Urinary bladder (tissue), 4 donors: ENCODE results near the gene SLC5A5. TPM values are rescaled to one million over a fixed set of nuclear protein-coding genes. Genes with fewer than 3 reads are reported as not detected.

Experiments used
- DNase-seq: peaks from one replicate; pipeline ENCODE4 v3.0.0-alpha.2; 2015; ENCODE audit errors: extremely low spot score
- H3K27ac ChIP-seq: one replicate; pipeline ENCODE4 v1.5.1; 2013; ENCODE audit warnings: low read depth, mild to moderate bottlenecking, moderate library complexity
- H3K36me3 ChIP-seq: one replicate; pipeline ENCODE4 v1.6.1; 2013; ENCODE audit warnings: mild to moderate bottlenecking, moderate library complexity; ENCODE audit not compliant: insufficient read depth
- H3K4me1 ChIP-seq: one replicate; pipeline ENCODE4 v1.6.1; 2013; ENCODE audit warnings: mild to moderate bottlenecking, moderate library complexity; ENCODE audit not compliant: insufficient read depth
- H3K4me3 ChIP-seq: one replicate; pipeline ENCODE4 v1.5.1; 2013; ENCODE audit warnings: low read depth, low read length
- WGBS: extraction: QIAGEN DNeasy Blood & Tissue Kit; methylation state at CpG from one replicate; pipeline ENCODE4 v1.1.7; 2013; 5-methylcytosine and 5-hydroxymethylcytosine counted together
- polyA plus RNA-seq: library from polyadenylated mRNA; stranded (reverse); fragments of 200-250 nt; gene quantifications from one replicate; pipeline ENCODE4 v1.2.3, GENCODE V29; 2013
- small RNA-seq: library from RNA; depleted of rRNA; stranded (forward); fragments of <200 nt; gene quantifications from one replicate; pipeline ENCODE3, GENCODE V24; 2014
- total RNA-seq: library from RNA; depleted of rRNA; stranded (reverse); fragments of >200 nt; gene quantifications from one replicate; pipeline ENCODE4 v1.2.3, GENCODE V29; 2014
- donor health status: healthy with polysubstance abuse.
- donor health status: healthy.

SLC5A5 gene
- total and polyA plus RNA-seq, 2 donors, result not detected

- Histone ChIP-seq H3K4me1 (no peaks in the 10 kb centered on the region), H3K36me3 (no peaks in the 10 kb centered on the region), H3K27ac (no peak overlapping the region), H3K4me3 (peak overlapping the region; percentile 77)
- 21% methylated on average over 19 of the region's 19 CpGs for WGBS
- no peak for DNase-seq
These were observed 61.8 kb downstream of the SLC5A5 start for GRCh38 chr19:17933414-17934129.

GRCh38 chr19:17936379-17936778, 64.6 kb downstream of the SLC5A5 start:
- no peaks in the 10 kb centered on the region for H3K36me3 ChIP-seq
- no peak overlapping the region for H3K4me3 ChIP-seq
- no peak for DNase-seq
- no peaks in the 10 kb centered on the region for H3K4me1 ChIP-seq
- no peak overlapping the region for H3K27ac ChIP-seq
- WGBS, result 93% methylated on average over 21 of the region's 21 CpGs

GRCh38 chr19:17937371-17937900, 65.7 kb downstream of the SLC5A5 start:
- no peak overlapping the region for H3K4me3 ChIP-seq
- whole genome bisulfite sequencing, result 90% methylated on average over 9 of the region's 9 CpGs
- no peak overlapping the region for H3K27ac ChIP-seq
- DNase-seq, result no peak
- no peaks in the 10 kb centered on the region for H3K4me1 ChIP-seq
- H3K36me3 ChIP-seq, result no peaks in the 10 kb centered on the region

GRCh38 chr19:17938092-17938845, 66.5 kb downstream of the SLC5A5 start:
- Histone ChIP-seq H3K27ac (no peak overlapping the region), H3K4me3 (no peak overlapping the region), H3K36me3 (no peaks in the 10 kb centered on the region), H3K4me1 (no peaks in the 10 kb centered on the region)
- DNase-seq, result no peak
- WGBS, result 48% methylated on average over 7 of the region's 7 CpGs

- no peak overlapping the region for H3K27ac ChIP-seq
- H3K4me1 ChIP-seq, result no peaks in the 10 kb centered on the region
- H3K36me3 ChIP-seq, result no peaks in the 10 kb centered on the region
- 76% methylated on average over 17 of the region's 17 CpGs for WGBS
- DNase-seq, result no peak
- H3K4me3 ChIP-seq, result no peak overlapping the region
These were observed 70.4 kb downstream of the SLC5A5 start for GRCh38 chr19:17942181-17942580.

- H3K36me3 ChIP-seq, result no peaks in the 10 kb centered on the region
- WGBS, result 57% methylated on average over 41 of the region's 41 CpGs
- H3K27ac ChIP-seq, result no peak overlapping the region
- DNase-seq, result no peak
- no peaks in the 10 kb centered on the region for H3K4me1 ChIP-seq
- H3K4me3 ChIP-seq, result no peak overlapping the region
These were observed 71.0 kb downstream of the SLC5A5 start for GRCh38 chr19:17942582-17943273.

- Histone ChIP-seq H3K36me3 (no peaks in the 10 kb centered on the region), H3K4me3 (no peak overlapping the region), H3K4me1 (no peaks in the 10 kb centered on the region), H3K27ac (no peak overlapping the region)
- WGBS, result 55% methylated on average over 57 of the region's 57 CpGs
- DNase-seq, result no peak
These were observed 71.8 kb downstream of the SLC5A5 start for GRCh38 chr19:17943274-17944221.

GRCh38 chr19:17944301-17944700, 72.6 kb downstream of the SLC5A5 start:
- H3K4me3 ChIP-seq, result no peak overlapping the region
- no peak overlapping the region for H3K27ac ChIP-seq
- WGBS, result 17% methylated on average over 4 of the region's 4 CpGs
- DNase-seq, result no peak
- no peaks in the 10 kb centered on the region for H3K4me1 ChIP-seq
- H3K36me3 ChIP-seq, result no peaks in the 10 kb centered on the region

Small RNA genes within 50 kb of the gene (small RNA-seq; reads per million reads assigned to genes)
- not detected for gene SNORA68

Other genes with a start within 250 kb of the SLC5A5 start
- 0.48 TPM for gene UNC13A, start 183.6 kb upstream of the SLC5A5 start, total RNA-seq
- gene UNC13A, start 183.6 kb upstream of the SLC5A5 start, polyA plus RNA-seq, result 0.25 TPM
- gene MAP1S, start 152.5 kb upstream of the SLC5A5 start, total RNA-seq, result 26.8 TPM
- gene MAP1S, start 152.5 kb upstream of the SLC5A5 start, polyA plus RNA-seq, result 34.4 TPM
- gene FCHO1, start 120.5 kb upstream of the SLC5A5 start, total RNA-seq, result 1.4 TPM
- 1.7 TPM for gene FCHO1, start 120.5 kb upstream of the SLC5A5 start, polyA plus RNA-seq
- gene B3GNT3, start 76.8 kb upstream of the SLC5A5 start, total RNA-seq, result 5.7 TPM
- gene B3GNT3, start 76.8 kb upstream of the SLC5A5 start, polyA plus RNA-seq, result 6.5 TPM
- not detected for gene INSL3, start 50.4 kb upstream of the SLC5A5 start, total RNA-seq
- gene INSL3, start 50.4 kb upstream of the SLC5A5 start, polyA plus RNA-seq, result 0.19 TPM
- gene JAK3, start 24.0 kb upstream of the SLC5A5 start, total RNA-seq, result 4.8 TPM
- gene JAK3, start 24.0 kb upstream of the SLC5A5 start, polyA plus RNA-seq, result 2.7 TPM
- gene RPL18A, start 12.0 kb upstream of the SLC5A5 start, total RNA-seq, result 531 TPM
- gene RPL18A, start 12.0 kb upstream of the SLC5A5 start, polyA plus RNA-seq, result 2,929 TPM
- 9.7 TPM for gene CCDC124, start 61.1 kb downstream of the SLC5A5 start, total RNA-seq
- gene CCDC124, start 61.1 kb downstream of the SLC5A5 start, polyA plus RNA-seq, result 149 TPM
- 0.79 TPM for gene KCNN1, start 95.2 kb downstream of the SLC5A5 start, total RNA-seq
- gene KCNN1, start 95.2 kb downstream of the SLC5A5 start, polyA plus RNA-seq, result 0.24 TPM
- gene ARRDC2, start 136.2 kb downstream of the SLC5A5 start, total RNA-seq, result 7.5 TPM
- gene ARRDC2, start 136.2 kb downstream of the SLC5A5 start, polyA plus RNA-seq, result 38.0 TPM
- 0.63 TPM for gene IL12RB1, start 215.0 kb downstream of the SLC5A5 start, total RNA-seq
- 1.1 TPM for gene IL12RB1, start 215.0 kb downstream of the SLC5A5 start, polyA plus RNA-seq
- 3.5 TPM for gene MAST3, start 225.8 kb downstream of the SLC5A5 start, total RNA-seq
- gene MAST3, start 225.8 kb downstream of the SLC5A5 start, polyA plus RNA-seq, result 7.0 TPM